ENCODE measurements around the gene ZNF776. TPM values are rescaled to one million over a fixed set of nuclear protein-coding genes. Genes with fewer than 3 reads are reported as not detected.

ZNF776 gene
- total RNA-seq, 6 donors from 2014 or later = 9.7 to 83.8 (median 13.3) TPM

- 96 to 100% methylated on average over 3 of the region's 3 CpGs for WGBS, 2 donors
- Histone ChIP-seq H3K27me3 (no peaks in the 10 kb centered on the region), H3K27ac (no peak overlapping the region), H3K9me3 (peaks cover 13 to 70% (median 57%) of the 10 kb centered on the region in 4 donors), H3K36me3 (peaks cover 11 to 64% (median 40%) of the 10 kb centered on the region in 4 donors), H3K4me3 (no peak overlapping the region), H3K4me1 (peaks cover 13 to 21% (median 14%) of the 10 kb centered on the region in 4 donors)
- ATAC-seq (ENCODE audit: low FRiP score in 2 of 2) = no peak
- DNase-seq = no peak
- TF ChIP-seq POLR2AphosphoS5 (IDR thresholded peaks at IDR 0.05) (no peak), EP300 (IDR thresholded peaks at IDR 0.05) (no peak), CTCF (IDR thresholded peaks at IDR 0.05) (no peak), POLR2A (IDR thresholded peaks at IDR 0.05) (no peak)
These were observed 26.9 kb downstream of the ZNF776 start for GRCh38 chr19:57773488-57773887.

GRCh38 chr19:57776764-57777296 is 30.2 kb downstream of the ZNF776 start:
- WGBS, 2 donors = 85 to 88% methylated on average over 6 of the region's 6 CpGs
- ATAC-seq (ENCODE audit: low FRiP score in 2 of 2) = no peak
- Histone ChIP-seq H3K27me3 (no peaks in the 10 kb centered on the region), H3K4me3 (no peak overlapping the region), H3K9me3 (peaks cover 43 to 98% (median 79%) of the 10 kb centered on the region in 4 donors), H3K36me3 (peaks cover 20 to 89% (median 59%) of the 10 kb centered on the region in 4 donors), H3K27ac (no peak overlapping the region), H3K4me1 (peaks cover 0 to 3% (median under 1%) of the 10 kb centered on the region in 4 donors)
- DNase-seq = no peak
- TF ChIP-seq CTCF (IDR thresholded peaks at IDR 0.05) (no peak), EP300 (IDR thresholded peaks at IDR 0.05) (no peak)

- Histone ChIP-seq H3K27ac (no peak overlapping the region), H3K4me1 (no peaks in the 10 kb centered on the region), H3K4me3 (no peak overlapping the region), H3K27me3 (no peaks in the 10 kb centered on the region), H3K36me3 (peaks cover 20 to 75% (median 51%) of the 10 kb centered on the region in 4 donors), H3K9me3 (peaks cover 50 to 98% (median 84%) of the 10 kb centered on the region in 4 donors)
- TF ChIP-seq CTCF (IDR thresholded peaks at IDR 0.05) = no peak
- no peak for TF ChIP-seq POLR2A (IDR thresholded peaks at IDR 0.05)
- no peak for TF ChIP-seq EP300 (IDR thresholded peaks at IDR 0.05)
- TF ChIP-seq POLR2AphosphoS5 (IDR thresholded peaks at IDR 0.05) = no peak
- DNase-seq (no peak), ATAC-seq (ENCODE audit: low FRiP score in 2 of 2) (no peak)
- 87 to 94% methylated on average over 4 of the region's 4 CpGs for WGBS, 2 donors
These were observed 31.7 kb downstream of the ZNF776 start for GRCh38 chr19:57778336-57778735.

GRCh38 chr19:57779220-57779845 is 32.7 kb downstream of the ZNF776 start:
- 96 to 98% methylated on average over 10 of the region's 10 CpGs for WGBS, 2 donors
- peaks cover 20 to 66% (median 47%) of the 10 kb centered on the region in 4 donors for H3K36me3 ChIP-seq
- H3K27me3 ChIP-seq = no peaks in the 10 kb centered on the region

More at GRCh38 chr19:57779220-57779845, 32.7 kb downstream of the ZNF776 start:
- H3K9me3 ChIP-seq = peaks cover 47 to 97% (median 84%) of the 10 kb centered on the region in 4 donors
- no peak overlapping the region for H3K4me3 ChIP-seq
- H3K27ac ChIP-seq = no peak overlapping the region
- TF ChIP-seq EP300 (IDR thresholded peaks at IDR 0.05) (no peak), POLR2A (IDR thresholded peaks at IDR 0.05) (no peak), POLR2AphosphoS5 (IDR thresholded peaks at IDR 0.05) (no peak), CTCF (IDR thresholded peaks at IDR 0.05) (no peak)
- DNase-seq (no peak), ATAC-seq (ENCODE audit: low FRiP score in 2 of 2) (no peak)
- H3K4me1 ChIP-seq = no peaks in the 10 kb centered on the region

Data from upper lobe of left lung (tissue), 6 donors.